ENCODE measurements around the gene KRTAP10-9. TPM values are rescaled to one million over a fixed set of nuclear protein-coding genes. Genes with fewer than 3 reads are reported as not detected.
"Not testable (repeated sequence)": the region's sequence is repeated elsewhere in the genome, so short reads cannot be mapped to it uniquely, and the experiment has no call there.

The KRTAP10-9 gene
- total and polyA plus RNA-seq, 5 donors, result not detected

DNA sequence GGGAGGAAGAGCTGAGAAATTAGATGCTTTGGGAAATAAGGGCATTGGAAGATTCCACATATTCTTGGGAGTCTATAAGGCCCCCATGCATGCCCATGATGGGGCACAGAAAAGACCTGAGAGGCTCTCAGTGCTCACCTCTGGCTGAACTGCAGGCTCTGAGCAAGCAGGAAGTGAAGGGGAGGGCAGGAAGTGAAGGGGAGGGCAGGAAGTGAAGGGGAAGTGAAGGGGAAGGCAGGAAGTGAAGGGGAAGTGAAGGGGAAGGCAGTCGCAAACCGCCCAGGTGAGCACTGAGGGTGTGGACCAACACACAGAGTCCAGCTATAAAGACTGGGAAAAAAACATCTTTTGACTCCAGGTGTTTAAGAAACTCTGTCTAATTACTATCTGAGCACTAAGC, 3.5 kb downstream of the KRTAP10-9 start:
- H3K27ac ChIP-seq (ENCODE audit: low read length), result no peak overlapping the region
- WGBS, result 48% methylated on average over 2 of the region's 2 CpGs
- intact Hi-C loops (cut with DNase I), result no loop called here

DNA sequence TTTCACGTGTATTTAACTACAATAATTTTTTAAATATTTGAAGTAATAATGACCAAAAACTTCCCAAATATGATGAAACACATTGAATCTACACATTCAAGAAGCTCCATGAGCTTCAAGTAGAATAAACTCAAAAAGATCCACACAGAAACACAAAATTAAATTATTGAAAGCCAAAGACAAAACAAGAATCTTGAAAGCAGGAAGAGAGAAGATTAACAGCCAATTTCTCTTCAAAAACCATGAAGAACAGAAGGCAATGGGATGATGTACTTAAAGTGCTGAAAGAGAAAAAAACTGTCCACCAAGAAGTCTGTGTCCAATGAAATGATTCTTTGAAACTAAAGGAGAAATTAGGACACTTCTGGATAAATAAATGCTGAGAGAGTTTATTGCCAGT, 5.2 kb downstream of the KRTAP10-9 start:
- no peaks in the 10 kb centered on the region for H3K9me3 ChIP-seq (ENCODE audit: control insufficient read depth, low read length)
- H3K4me1 ChIP-seq (ENCODE audit: control insufficient read depth, insufficient read depth, low read length), result no peaks in the 10 kb centered on the region
- H3K27me3 ChIP-seq (ENCODE audit: control insufficient read depth, insufficient read depth), result no peaks in the 10 kb centered on the region
- H3K27ac ChIP-seq (ENCODE audit: low read length), result no peak overlapping the region
- ATAC-seq (no peak), DNase-seq (no peak)
- WGBS, result 98% methylated on average over 1 of the region's 1 CpG
- intact Hi-C loops (cut with DNase I), result no loop called here
- no peak overlapping the region for H3K4me3 ChIP-seq (ENCODE audit: low read length)

More for the DNA sequence above, 3.5 kb downstream of the KRTAP10-9 start:
- ATAC-seq, result no peak
- Histone ChIP-seq H3K4me1 (ENCODE audit: control insufficient read depth, insufficient read depth, low read length) (no peaks in the 10 kb centered on the region), H3K27me3 (ENCODE audit: control insufficient read depth, insufficient read depth) (no peaks in the 10 kb centered on the region), H3K4me3 (ENCODE audit: low read length) (no peak overlapping the region), H3K9me3 (ENCODE audit: control insufficient read depth, low read length) (no peaks in the 10 kb centered on the region)
- DNase-seq, result no peak

DNA sequence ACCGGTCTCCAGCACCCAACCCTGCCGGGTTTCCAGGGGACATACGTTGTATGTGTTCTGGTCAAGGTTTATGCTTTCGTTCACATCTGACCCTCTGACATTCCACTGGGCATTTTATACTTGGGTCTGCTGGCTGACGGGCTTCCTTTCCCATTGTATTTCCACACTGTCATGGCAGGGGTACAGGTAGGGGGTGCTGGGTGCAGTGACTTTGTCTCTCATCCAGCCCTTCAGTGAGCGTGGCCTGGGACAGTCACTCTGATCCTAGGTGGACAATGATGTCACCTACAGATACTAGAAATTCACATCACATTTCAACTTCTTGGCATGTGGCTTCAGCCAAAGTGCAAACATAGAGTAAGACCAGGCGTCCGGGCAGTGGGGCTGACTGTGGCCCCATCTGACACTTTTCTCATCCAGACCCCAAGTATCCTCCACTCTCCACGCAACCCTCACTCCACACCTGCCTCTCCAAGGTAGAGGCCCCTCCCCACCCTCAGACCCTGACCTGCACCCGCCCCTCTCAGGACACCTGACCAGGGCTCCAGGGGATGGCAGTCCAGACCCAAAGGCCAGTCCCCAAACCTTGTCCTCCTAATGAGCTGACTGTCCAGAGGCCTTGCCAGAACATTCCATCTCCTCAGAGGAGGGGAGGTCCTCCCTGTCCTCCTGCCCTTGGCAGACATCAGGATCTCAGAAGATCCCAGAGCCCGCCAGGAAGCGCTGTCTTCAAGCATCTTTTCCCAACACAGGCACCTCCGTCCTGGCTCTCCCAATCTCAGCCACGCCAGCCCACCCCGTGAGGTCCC, 9.5 kb downstream of the KRTAP10-9 start:
- Histone ChIP-seq H3K27me3 (ENCODE audit: control insufficient read depth, insufficient read depth) (no peaks in the 10 kb centered on the region), H3K27ac (ENCODE audit: low read length) (no peak overlapping the region), H3K4me3 (ENCODE audit: low read length) (no peak overlapping the region), H3K4me1 (ENCODE audit: control insufficient read depth, insufficient read depth, low read length) (no peaks in the 10 kb centered on the region), H3K9me3 (ENCODE audit: control insufficient read depth, low read length) (peaks cover 4% of the 10 kb centered on the region)
- DNase-seq (no peak), ATAC-seq (peak in 1 of 2 donors; percentile 36)
- 81% methylated on average over 15 of the region's 15 CpGs for WGBS
- intact Hi-C loops (cut with DNase I), result no loop called here

DNA sequence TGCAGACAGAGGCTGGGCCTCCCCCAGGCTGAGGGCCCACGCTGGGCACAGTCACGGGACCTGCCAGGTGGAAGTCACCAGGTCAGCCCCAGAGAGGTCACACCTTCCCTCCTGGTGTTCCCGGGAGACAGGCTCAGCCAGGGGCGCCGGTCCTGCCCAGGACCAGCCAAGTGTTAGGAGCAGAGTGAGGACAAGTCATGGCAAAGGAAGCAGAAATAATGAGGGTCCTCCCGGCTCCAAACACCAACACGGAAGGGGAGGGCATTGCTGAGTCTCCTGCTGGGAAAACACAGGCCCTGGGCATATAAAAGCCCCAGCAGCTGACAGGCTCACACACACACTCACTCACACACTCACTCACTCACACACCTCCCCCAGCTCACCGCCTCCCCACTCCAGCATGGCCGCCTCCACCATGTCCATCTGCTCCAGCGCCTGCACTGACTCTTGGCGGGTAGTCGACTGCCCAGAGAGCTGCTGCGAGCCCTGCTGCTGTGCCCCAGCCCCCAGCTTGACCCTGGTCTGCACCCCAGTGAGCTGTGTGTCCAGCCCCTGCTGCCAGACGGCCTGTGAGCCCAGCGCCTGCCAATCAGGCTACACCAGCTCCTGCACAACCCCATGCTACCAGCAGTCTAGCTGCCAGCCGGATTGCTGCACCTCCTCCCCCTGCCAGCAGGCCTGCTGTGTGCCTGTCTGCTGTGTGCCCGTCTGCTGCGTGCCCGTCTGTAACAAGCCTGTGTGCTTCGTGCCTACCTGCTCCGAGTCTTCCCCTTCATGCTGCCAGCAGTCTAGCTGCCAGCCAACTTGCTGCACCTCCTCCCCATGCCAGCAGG, 10.3 kb downstream of the KRTAP10-9 start, which contains the start of gene KRTAP10-10:
Gene KRTAP10-10 (plus strand): TSS at position 339 of the 833 bp plus-strand sequence. CDS start 62 bp downstream, at position 401.
- Histone ChIP-seq H3K27me3 (ENCODE audit: control insufficient read depth, insufficient read depth) (no peaks in the 10 kb centered on the region), H3K27ac (ENCODE audit: low read length) (no peak within 1 kb of the TSS), H3K4me1 (ENCODE audit: control insufficient read depth, insufficient read depth, low read length) (no peaks in the 10 kb centered on the region), H3K9me3 (ENCODE audit: control insufficient read depth, low read length) (peaks cover 4% of the 10 kb centered on the region), H3K4me3 (ENCODE audit: low read length) (no peak within 1 kb of the TSS)
- ATAC-seq (peak in 1 of 2 donors; percentile 49), DNase-seq (no peak)
- 47% methylated on average over 21 of the region's 21 CpGs for whole genome bisulfite sequencing
- intact Hi-C loops (cut with DNase I), result no loop called here

DNA sequence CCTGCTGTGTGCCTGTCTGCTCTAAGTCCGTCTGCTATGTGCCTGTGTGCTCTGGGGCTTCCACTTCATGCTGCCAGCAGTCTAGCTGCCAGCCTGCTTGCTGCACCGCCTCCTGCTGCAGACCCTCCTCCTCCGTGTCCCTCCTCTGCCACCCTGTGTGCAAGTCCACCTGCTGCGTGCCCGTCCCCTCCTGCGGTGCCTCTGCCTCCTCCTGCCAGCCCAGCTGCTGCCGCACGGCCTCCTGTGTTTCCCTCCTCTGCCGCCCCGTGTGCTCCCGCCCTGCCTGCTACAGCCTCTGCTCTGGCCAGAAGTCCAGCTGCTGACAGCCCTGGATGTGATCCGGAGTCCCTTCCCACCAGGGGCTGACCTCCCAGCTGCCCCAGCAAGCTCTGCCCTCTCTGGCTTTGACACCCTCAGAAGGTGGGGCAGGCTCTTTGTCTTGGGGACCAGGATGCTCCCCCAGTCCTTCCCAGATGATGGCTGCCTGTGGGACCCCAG, 11.0 kb downstream of the KRTAP10-9 start:
- DNase-seq; H3K9me3 ChIP-seq (ENCODE audit: control insufficient read depth, low read length); H3K27me3 ChIP-seq (ENCODE audit: control insufficient read depth, insufficient read depth); H3K4me1 ChIP-seq (ENCODE audit: control insufficient read depth, insufficient read depth, low read length); H3K4me3 ChIP-seq (ENCODE audit: low read length); H3K27ac ChIP-seq (ENCODE audit: low read length); ATAC-seq; intact Hi-C loops (cut with DNase I): not testable (repeated sequence)
- WGBS, result 49% methylated on average over 12 of the region's 12 CpGs

DNA sequence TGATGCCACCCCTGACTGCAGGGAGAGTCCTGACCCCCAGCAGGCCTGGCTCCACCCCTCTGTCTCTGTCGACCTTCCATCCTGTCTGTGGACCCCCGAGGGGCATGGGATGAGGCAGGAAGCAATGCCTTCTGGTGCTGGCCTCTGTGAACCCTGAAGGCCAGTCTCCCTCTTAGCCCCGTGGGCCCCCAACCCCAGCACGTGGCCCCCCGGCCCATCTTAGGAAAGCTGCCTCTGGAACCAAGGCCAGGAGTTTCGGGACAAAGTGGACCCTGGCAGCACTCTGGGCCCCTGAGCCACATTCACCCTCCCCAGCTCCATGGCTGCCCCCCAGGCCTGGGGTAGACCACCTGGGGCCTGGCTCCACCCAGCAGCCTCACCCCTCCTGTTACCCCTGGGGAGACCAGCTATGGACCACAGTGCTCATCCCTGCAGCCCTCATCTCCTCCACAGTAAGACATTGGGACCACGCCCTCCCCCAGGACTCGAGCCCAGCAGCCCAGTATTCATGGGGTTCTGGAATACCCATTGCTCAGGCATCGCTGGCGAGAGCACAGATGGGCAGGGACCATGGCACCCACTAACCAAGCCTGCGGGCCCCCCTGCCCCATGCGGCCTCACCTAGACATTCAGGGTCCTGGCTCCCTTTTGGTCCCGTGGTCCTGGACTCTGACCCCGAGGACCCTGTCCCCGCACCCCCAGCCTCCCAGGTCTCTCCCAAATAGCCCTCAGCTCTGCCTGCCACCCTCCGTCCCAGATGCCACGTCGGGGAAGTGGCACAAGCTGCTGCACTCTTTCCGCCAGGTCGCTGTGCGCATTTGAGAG, 11.8 kb downstream of the KRTAP10-9 start:
- H3K4me1 ChIP-seq (ENCODE audit: control insufficient read depth, insufficient read depth, low read length); intact Hi-C loops (cut with DNase I); DNase-seq; H3K4me3 ChIP-seq (ENCODE audit: low read length); H3K9me3 ChIP-seq (ENCODE audit: control insufficient read depth, low read length); H3K27me3 ChIP-seq (ENCODE audit: control insufficient read depth, insufficient read depth); H3K27ac ChIP-seq (ENCODE audit: low read length): not testable (repeated sequence)
- 77% methylated on average over 21 of the region's 21 CpGs for WGBS
- ATAC-seq, result peak in 1 of 2 donors; percentile 22

DNA sequence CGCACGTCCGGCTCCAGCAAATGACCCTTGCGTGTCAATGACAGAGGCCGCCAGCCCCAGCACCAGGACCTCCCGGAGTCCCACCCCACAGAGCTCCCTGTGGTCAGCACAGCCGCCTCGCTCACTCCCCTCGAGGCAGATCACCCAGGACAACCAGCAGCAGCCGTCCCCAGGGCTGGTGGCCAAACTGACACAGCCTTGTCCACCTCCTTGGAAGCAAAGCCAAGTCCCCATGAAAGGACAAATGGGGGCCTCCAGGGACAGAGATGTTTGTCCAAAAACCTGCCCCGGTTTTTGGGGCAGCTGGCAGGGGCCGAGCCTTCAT, 12.4 kb downstream of the KRTAP10-9 start:
- Histone ChIP-seq H3K4me3 (ENCODE audit: low read length) (no peak overlapping the region), H3K9me3 (ENCODE audit: control insufficient read depth, low read length) (peaks cover 4% of the 10 kb centered on the region), H3K27me3 (ENCODE audit: control insufficient read depth, insufficient read depth) (no peaks in the 10 kb centered on the region), H3K27ac (ENCODE audit: low read length) (no peak overlapping the region), H3K4me1 (ENCODE audit: control insufficient read depth, insufficient read depth, low read length) (no peaks in the 10 kb centered on the region)
- no peak for ATAC-seq
- DNase-seq, result no peak
- intact Hi-C loops (cut with DNase I), result no loop called here
- WGBS, result 82% methylated on average over 12 of the region's 12 CpGs

DNA sequence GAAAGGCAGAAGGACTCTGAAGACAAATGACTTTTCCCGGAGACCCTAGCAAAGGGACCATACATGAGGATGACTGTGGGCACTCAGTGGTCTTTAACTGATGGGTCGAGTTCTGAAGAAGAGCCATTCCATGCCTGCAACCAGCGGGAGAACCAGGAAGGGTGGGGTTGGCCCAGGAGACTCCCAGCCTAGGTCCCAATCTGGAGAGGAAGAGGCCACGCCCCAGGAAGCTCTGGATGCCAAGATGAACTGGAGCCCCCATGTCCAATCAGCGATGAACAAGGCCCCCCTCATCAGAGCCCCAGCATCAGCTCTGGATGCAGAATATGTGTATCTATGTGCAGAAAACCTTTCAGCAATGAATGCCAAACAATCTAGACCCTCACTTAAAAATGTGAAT, 13.9 kb downstream of the KRTAP10-9 start:
- no peak overlapping the region for H3K4me3 ChIP-seq (ENCODE audit: low read length)
- H3K27me3 ChIP-seq (ENCODE audit: control insufficient read depth, insufficient read depth), result no peaks in the 10 kb centered on the region
- no peak for DNase-seq
- no peak overlapping the region for H3K27ac ChIP-seq (ENCODE audit: low read length)
- no peaks in the 10 kb centered on the region for H3K4me1 ChIP-seq (ENCODE audit: control insufficient read depth, insufficient read depth, low read length)
- H3K9me3 ChIP-seq (ENCODE audit: control insufficient read depth, low read length), result peaks cover 4% of the 10 kb centered on the region
- 84% methylated on average over 5 of the region's 5 CpGs for WGBS
- no peak for ATAC-seq
- intact Hi-C loops (cut with DNase I), result no loop called here

DNA sequence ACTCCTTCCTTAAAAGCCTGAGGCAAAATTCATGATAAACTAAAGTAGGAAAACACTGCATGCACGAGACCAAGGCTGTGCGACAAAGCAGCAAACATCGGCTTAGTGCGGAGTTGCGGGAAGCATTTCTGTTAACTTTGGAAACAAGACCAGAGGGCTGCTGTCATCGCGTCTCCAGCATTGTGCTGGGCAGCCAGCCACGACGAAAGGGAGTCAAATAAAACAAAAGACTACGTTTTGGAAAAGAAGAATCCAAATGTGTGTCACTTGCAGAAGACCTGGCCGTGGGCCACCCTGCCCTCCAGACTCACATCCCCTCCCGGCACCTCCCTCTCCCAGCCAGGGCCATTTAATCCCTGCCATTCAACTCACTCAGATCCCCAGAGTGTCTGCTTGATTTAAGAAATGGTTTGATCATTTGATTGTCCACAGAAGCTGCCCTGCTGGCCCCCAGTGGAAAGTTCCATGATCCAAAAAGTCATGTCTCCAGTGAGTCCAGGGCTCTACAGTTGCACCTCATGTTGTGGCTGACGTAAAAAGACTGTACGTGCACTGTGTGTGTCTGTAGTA, 16.9 kb downstream of the KRTAP10-9 start:
- no peaks in the 10 kb centered on the region for H3K27me3 ChIP-seq (ENCODE audit: control insufficient read depth, insufficient read depth)
- peaks cover 4% of the 10 kb centered on the region for H3K9me3 ChIP-seq (ENCODE audit: control insufficient read depth, low read length)
- no peak overlapping the region for H3K4me3 ChIP-seq (ENCODE audit: low read length)

DNA sequence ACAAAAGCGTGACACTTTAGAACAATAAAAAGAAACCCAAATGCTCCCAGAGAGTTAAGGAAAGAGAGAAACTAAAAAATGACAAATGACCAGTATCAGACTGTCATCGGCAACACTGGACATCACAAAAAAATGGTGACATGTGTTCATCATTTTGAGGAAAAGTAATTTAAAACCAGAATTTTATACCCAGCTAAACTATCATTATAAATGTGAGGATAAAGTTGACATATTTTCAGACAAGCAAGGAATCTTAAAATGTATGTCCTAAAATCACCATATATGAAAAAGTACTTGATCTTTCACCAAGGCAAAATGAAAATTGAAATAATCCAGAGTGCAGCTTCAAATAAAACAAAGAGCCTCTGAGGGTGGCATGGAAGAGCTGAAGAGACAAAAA, 18.0 kb downstream of the KRTAP10-9 start:
- Histone ChIP-seq H3K27ac (ENCODE audit: low read length) (no peak overlapping the region), H3K9me3 (ENCODE audit: control insufficient read depth, low read length) (peaks cover 4% of the 10 kb centered on the region), H3K4me1 (ENCODE audit: control insufficient read depth, insufficient read depth, low read length) (no peaks in the 10 kb centered on the region), H3K27me3 (ENCODE audit: control insufficient read depth, insufficient read depth) (no peaks in the 10 kb centered on the region), H3K4me3 (ENCODE audit: low read length) (no peak overlapping the region)
- no peak for ATAC-seq
- intact Hi-C loops (cut with DNase I), result no loop called here
- DNase-seq, result no peak
- 46% methylated on average over 2 of the region's 2 CpGs for WGBS

More for the DNA sequence above, 16.9 kb downstream of the KRTAP10-9 start:
- WGBS, result 61% methylated on average over 14 of the region's 14 CpGs
- H3K27ac ChIP-seq (ENCODE audit: low read length), result no peak overlapping the region
- intact Hi-C loops (cut with DNase I), result no loop called here
- H3K4me1 ChIP-seq (ENCODE audit: control insufficient read depth, insufficient read depth, low read length), result no peaks in the 10 kb centered on the region
- DNase-seq, result no peak
- ATAC-seq, result no peak
